ENCODE results near the gene YTHDC2. TPM values are rescaled to one million over a fixed set of nuclear protein-coding genes. Genes with fewer than 3 reads are reported as not detected.

YTHDC2 gene
- total and polyA plus RNA-seq, 10 of the 15 experiments (the other 5 are each of a cell fraction or from before 2014, with no cell fraction given): 3.8 to 25.8 (median 16.4) TPM

GRCh38 chr5:113507601-113508000 lies 5.9 kb upstream of the YTHDC2 start:
- Histone ChIP-seq H3K4me1 (ENCODE audit: control insufficient read depth, insufficient read depth, low read length) (no peaks in the 10 kb centered on the region), H3K4me3 (no peak overlapping the region), H3K4me2 (ENCODE audit: control insufficient read depth, insufficient read depth) (no peak overlapping the region), H3K36me3 (ENCODE audit: control insufficient read depth in 2 of 2, insufficient read depth in 2 of 2, low read length in 1 of 2) (no peaks in the 10 kb centered on the region), H3K27me3 (replicated peaks in 1 of 2; ENCODE audit: control insufficient read depth in 2 of 2, insufficient read depth in 2 of 2, low read length in 1 of 2) (peaks cover 0 to 1% of the 10 kb centered on the region in 2 experiments; a peak in 2 of 4 replicates), H2AFZ (ENCODE audit: control insufficient read depth, low read depth, low read length) (no peak overlapping the region), H3K9ac (ENCODE audit: control insufficient read depth, insufficient read depth, low read length) (no peak overlapping the region), H3K27ac (ENCODE audit: control insufficient read depth, insufficient read depth) (no peak overlapping the region), H3K79me2 (ENCODE audit: control insufficient read depth, insufficient read depth, low read length) (no peaks in the 10 kb centered on the region), H4K20me1 (ENCODE audit: control insufficient read depth, insufficient read depth) (no peaks in the 10 kb centered on the region), H3K9me3 (replicated peaks; ENCODE audit: control insufficient read depth, insufficient read depth, low read length) (no peaks in the 10 kb centered on the region)
- CTCF ChIA-PET: no interaction called here
- no TSS peak for BruUV-seq (replicated peaks)
- POLR2A ChIA-PET: no interaction called here
- FAIRE-seq (no peak), DNase-seq (ENCODE audit: low read depth, low spot score) (no peak), ATAC-seq (peak; percentile 73)
- in situ Hi-C loops (cut with MboI) (no loop called here), intact Hi-C loops (cut with micrococcal nuclease; ENCODE audit: unreplicated experiment) (loop anchor here (10.0 kb wide), 1 partner anchor 463 kb away; no protein-coding TSS in a partner anchor)
- TF ChIP-seq PBX3 (IDR thresholded peaks at IDR 0.05; ENCODE audit: insufficient replicate concordance, low read depth, low read length): no peak
- TF ChIP-seq TCF7 (IDR thresholded peaks at IDR 0.05; ENCODE audit: borderline replicate concordance): 0 out of 2 replicates have a peak, but pooled peaks have one; percentile 43
- TF ChIP-seq SPI1 (IDR thresholded peaks at IDR 0.05; ENCODE audit: borderline replicate concordance, insufficient read depth, low read depth, low read length): peak; percentile 86
- no peak for TF ChIP-seq ZNF274 (IDR thresholded peaks at IDR 0.05; ENCODE audit: insufficient read depth, insufficient read length)
- TF ChIP-seq EGR1 (IDR thresholded peaks at IDR 0.05; ENCODE audit: borderline replicate concordance in 1 of 2, low read depth in 2 of 2, low read length in 2 of 2): no peak
- no peak for TF ChIP-seq PRDM15 (CRISPR knock-in tag; IDR thresholded peaks at IDR 0.05)
- 0 out of 2 replicates have a peak, but pooled peaks have one; percentile 13 for TF ChIP-seq RUNX3 (IDR thresholded peaks at IDR 0.05; ENCODE audit: low read length)
- peak in 1 of 2 experiments; percentile 70; a peak in 1 of 4 replicates for TF ChIP-seq CEBPB (IDR thresholded peaks at IDR 0.05; ENCODE audit: borderline replicate concordance in 1 of 2, low read depth in 2 of 2, low read length in 2 of 2)
- TF ChIP-seq, protein P1, sequence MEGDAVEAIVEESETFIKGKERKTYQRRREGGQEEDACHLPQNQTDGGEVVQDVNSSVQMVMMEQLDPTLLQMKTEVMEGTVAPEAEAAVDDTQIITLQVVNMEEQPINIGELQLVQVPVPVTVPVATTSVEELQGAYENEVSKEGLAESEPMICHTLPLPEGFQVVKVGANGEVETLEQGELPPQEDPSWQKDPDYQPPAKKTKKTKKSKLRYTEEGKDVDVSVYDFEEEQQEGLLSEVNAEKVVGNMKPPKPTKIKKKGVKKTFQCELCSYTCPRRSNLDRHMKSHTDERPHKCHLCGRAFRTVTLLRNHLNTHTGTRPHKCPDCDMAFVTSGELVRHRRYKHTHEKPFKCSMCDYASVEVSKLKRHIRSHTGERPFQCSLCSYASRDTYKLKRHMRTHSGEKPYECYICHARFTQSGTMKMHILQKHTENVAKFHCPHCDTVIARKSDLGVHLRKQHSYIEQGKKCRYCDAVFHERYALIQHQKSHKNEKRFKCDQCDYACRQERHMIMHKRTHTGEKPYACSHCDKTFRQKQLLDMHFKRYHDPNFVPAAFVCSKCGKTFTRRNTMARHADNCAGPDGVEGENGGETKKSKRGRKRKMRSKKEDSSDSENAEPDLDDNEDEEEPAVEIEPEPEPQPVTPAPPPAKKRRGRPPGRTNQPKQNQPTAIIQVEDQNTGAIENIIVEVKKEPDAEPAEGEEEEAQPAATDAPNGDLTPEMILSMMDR (IDR thresholded peaks at IDR 0.05 in 2 of 3, conservative IDR thresholded peaks at IDR 0.05 in 1 of 3; ENCODE audit: control insufficient read depth in 2 of 3, extremely low read depth in 1 of 3, insufficient read depth in 1 of 3, low read depth in 3 of 3, low read length in 3 of 3): no peak
- TF ChIP-seq ZNF207 (IDR thresholded peaks at IDR 0.05; ENCODE audit: borderline replicate concordance): no peak
- TF ChIP-seq IRF4 (IDR thresholded peaks at IDR 0.05; ENCODE audit: low read depth, low read length): no peak
- TF ChIP-seq SREBF2 (IDR thresholded peaks at IDR 0.05; ENCODE audit: low read length): no peak
- no peak for TF ChIP-seq MEF2A (IDR thresholded peaks at IDR 0.05; ENCODE audit: insufficient read depth, low read depth, low read length)
- no peak for TF ChIP-seq ATF7 (IDR thresholded peaks at IDR 0.05; ENCODE audit: low read depth)
- no peak for TF ChIP-seq E2F4 (IDR thresholded peaks at IDR 0.05; ENCODE audit: low read depth, low read length)
- no peak for TF ChIP-seq SUPT20H (IDR thresholded peaks at IDR 0.05; ENCODE audit: borderline replicate concordance, control insufficient read depth, low read depth, low read length)
- SMC1A ChIA-PET (ENCODE audit: uncharacterized antibody, unreplicated experiment): no interaction called here
- RAD21 ChIA-PET (ENCODE audit: unreplicated experiment): no interaction called here
